M059J (cell line): ENCODE measurements around the gene POLD4. TPM values are rescaled to one million over a fixed set of nuclear protein-coding genes. Genes with fewer than 3 reads are reported as not detected.

Source experiments
- DNase-seq: peaks from one replicate; pipeline ENCODE4 v3.0.0-alpha.2; 2012; ENCODE audit warnings: low read depth
- total RNA-seq: library from RNA; depleted of rRNA; stranded (reverse); fragments of >200 nt; shearing (Covaris generic); gene quantifications from 2 replicates; pipeline ENCODE4 v1.2.3, GENCODE V29; 2014; rRNA removed

The POLD4 gene
- total RNA-seq, 1 experiment from 2014 or later: 127 TPM

GRCh38 chr11:67301951-67302516, 51.3 kb downstream of the POLD4 start:
- peak; percentile 47 for DNase-seq

- DNase-seq: no peak
Observed at GRCh38 chr11:67301313-67301921, 51.9 kb downstream of the POLD4 start.

Other genes with a start within 250 kb of the POLD4 start
- 19.0 and 36.1 TPM in 2 replicates for gene KDM2A, start 234.3 kb downstream of the POLD4 start, total RNA-seq
- gene GRK2, start 87.1 kb downstream of the POLD4 start, total RNA-seq: 21.8 and 39.3 TPM in 2 replicates
- gene ANKRD13D, start 64.2 kb downstream of the POLD4 start, total RNA-seq: 9.8 and 14.9 TPM in 2 replicates
- gene SSH3, start 50.0 kb downstream of the POLD4 start, total RNA-seq: 17.5 and 18.4 TPM in 2 replicates
- gene CLCF1, start 20.1 kb upstream of the POLD4 start, total RNA-seq: 16.2 and 22.6 TPM in 2 replicates
- gene RAD9A, start 38.4 kb upstream of the POLD4 start, total RNA-seq: 7.3 and 13.3 TPM in 2 replicates
- 223 and 247 TPM in 2 replicates for gene PPP1CA, start 48.3 kb upstream of the POLD4 start, total RNA-seq
- not detected in 2 replicates for gene TBC1D10C, start 50.5 kb upstream of the POLD4 start, total RNA-seq
- 0.22 TPM in 1 of 2 replicates, not detected in the other for gene CARNS1, start 62.1 kb upstream of the POLD4 start, total RNA-seq
- 36.6 and 37.1 TPM in 2 replicates for gene RPS6KB2, start 74.9 kb upstream of the POLD4 start, total RNA-seq
- gene PTPRCAP, start 84.1 kb upstream of the POLD4 start, total RNA-seq: 0.20 and 0.47 TPM in 2 replicates
- 79.7 and 137 TPM in 2 replicates for gene CORO1B, start 89.9 kb upstream of the POLD4 start, total RNA-seq
- not detected in 2 replicates for gene GPR152, start 99.2 kb upstream of the POLD4 start, total RNA-seq
- 6.9 and 9.0 TPM in 2 replicates for gene CABP4, start 101.8 kb upstream of the POLD4 start, total RNA-seq
- gene TMEM134, start 115.7 kb upstream of the POLD4 start, total RNA-seq: 13.5 and 16.1 TPM in 2 replicates
- 65.7 and 81.6 TPM in 2 replicates for gene AIP, start 129.5 kb upstream of the POLD4 start, total RNA-seq
- gene PITPNM1, start 151.8 kb upstream of the POLD4 start, total RNA-seq: 18.7 and 36.7 TPM in 2 replicates
- gene CDK2AP2, start 154.6 kb upstream of the POLD4 start, total RNA-seq: 63.8 and 71.7 TPM in 2 replicates
- not detected in 2 replicates for gene CABP2, start 169.9 kb upstream of the POLD4 start, total RNA-seq
- 436 and 441 TPM in 2 replicates for gene GSTP1, start 230.3 kb upstream of the POLD4 start, total RNA-seq